ENCODE measurements around the gene CRYBG3. TPM values are rescaled to one million over a fixed set of nuclear protein-coding genes. Genes with fewer than 3 reads are reported as not detected.

CRYBG3 gene
- total RNA-seq, 2 experiments from 2014 or later = 2.2 to 2.4 TPM

- Mint-ChIP-seq H3K9me3 (no peaks in the 10 kb centered on the region), H3K4me1 (ENCODE audit: low read depth) (no peaks in the 10 kb centered on the region), H3K27ac (no peak overlapping the region), H3K36me3 (ENCODE audit: low read depth) (peaks cover 99% of the 10 kb centered on the region), H3K4me3 (no peak overlapping the region), H3K27me3 (no peaks in the 10 kb centered on the region)
- H3K4me3 ChIP-seq (ENCODE audit: low read length) = no peak overlapping the region
- ATAC-seq (ENCODE audit: poor library complexity) (no peak), DNase-seq (no peak)
- no peaks in the 10 kb centered on the region for H3K4me1 ChIP-seq (ENCODE audit: insufficient read depth, low read length)
- peaks cover 85% of the 10 kb centered on the region for H3K36me3 ChIP-seq (ENCODE audit: insufficient read depth, low read length)
- CTCF ChIA-PET = no interaction called here
- H3K27me3 ChIP-seq (ENCODE audit: control insufficient read depth in 1 of 2, insufficient read depth in 2 of 2, low read length in 2 of 2) = no peaks in the 10 kb centered on the region
- POLR2A ChIA-PET = no interaction called here
- no peak for TF ChIP-seq CTCF (IDR thresholded peaks at IDR 0.05)
- intact Hi-C loops (cut with DNase I, micrococcal nuclease) = no loop called here
- no peak overlapping the region for H3K27ac ChIP-seq (ENCODE audit: low read depth in 1 of 2, low read length in 2 of 2)
- no peaks in the 10 kb centered on the region for H3K9me3 ChIP-seq (ENCODE audit: control insufficient read depth in 1 of 2, insufficient read depth in 1 of 2, low read length in 2 of 2)
Measured at GRCh38 chr3:97949110-97949485, 127.3 kb downstream of the CRYBG3 start.

GRCh38 chr3:97949743-97950142 is 127.9 kb downstream of the CRYBG3 start:
- no peak overlapping the region for H3K4me3 Mint-ChIP-seq
- no peaks in the 10 kb centered on the region for H3K27me3 Mint-ChIP-seq
- H3K9me3 ChIP-seq (ENCODE audit: control insufficient read depth in 1 of 2, insufficient read depth in 1 of 2, low read length in 2 of 2) = no peaks in the 10 kb centered on the region
- no peaks in the 10 kb centered on the region for H3K27me3 ChIP-seq (ENCODE audit: control insufficient read depth in 1 of 2, insufficient read depth in 2 of 2, low read length in 2 of 2)
- ChIA-PET CTCF (no interaction called here), POLR2A (interaction anchor here (1.7 kb wide), 1 partner anchor 10 kb away, joined by 3 read pairs; no protein-coding TSS in a partner anchor)
- H3K36me3 ChIP-seq (ENCODE audit: insufficient read depth, low read length) = peaks cover 89% of the 10 kb centered on the region
- no peaks in the 10 kb centered on the region for H3K4me1 ChIP-seq (ENCODE audit: insufficient read depth, low read length)
- no peak for DNase-seq
- no peaks in the 10 kb centered on the region for H3K4me1 Mint-ChIP-seq (ENCODE audit: low read depth)
- H3K27ac Mint-ChIP-seq = no peak overlapping the region
- no peak overlapping the region for H3K27ac ChIP-seq (ENCODE audit: low read depth in 1 of 2, low read length in 2 of 2)
- TF ChIP-seq CTCF (IDR thresholded peaks at IDR 0.05) = no peak
- ATAC-seq (ENCODE audit: poor library complexity) = no peak
- H3K4me3 ChIP-seq (ENCODE audit: low read length) = no peak overlapping the region
- peaks cover 100% of the 10 kb centered on the region for H3K36me3 Mint-ChIP-seq (ENCODE audit: low read depth)
- intact Hi-C loops (cut with DNase I, micrococcal nuclease) = no loop called here
- H3K9me3 Mint-ChIP-seq = no peaks in the 10 kb centered on the region

- H3K36me3 ChIP-seq (ENCODE audit: insufficient read depth, low read length) = peaks cover 90% of the 10 kb centered on the region
- intact Hi-C loops (cut with DNase I, micrococcal nuclease) = no loop called here
- Mint-ChIP-seq H3K27me3 (no peaks in the 10 kb centered on the region), H3K27ac (no peak overlapping the region), H3K9me3 (no peaks in the 10 kb centered on the region), H3K36me3 (ENCODE audit: low read depth) (peaks cover 100% of the 10 kb centered on the region), H3K4me1 (ENCODE audit: low read depth) (no peaks in the 10 kb centered on the region), H3K4me3 (no peak overlapping the region)
- no peaks in the 10 kb centered on the region for H3K27me3 ChIP-seq (ENCODE audit: control insufficient read depth in 1 of 2, insufficient read depth in 2 of 2, low read length in 2 of 2)
- ATAC-seq (ENCODE audit: poor library complexity) (no peak), DNase-seq (no peak)
- H3K4me3 ChIP-seq (ENCODE audit: low read length) = no peak overlapping the region
- H3K27ac ChIP-seq (ENCODE audit: low read depth in 1 of 2, low read length in 2 of 2) = no peak overlapping the region
- no peaks in the 10 kb centered on the region for H3K4me1 ChIP-seq (ENCODE audit: insufficient read depth, low read length)
- no peaks in the 10 kb centered on the region for H3K9me3 ChIP-seq (ENCODE audit: control insufficient read depth in 1 of 2, insufficient read depth in 1 of 2, low read length in 2 of 2)
- CTCF ChIA-PET = no interaction called here
- POLR2A ChIA-PET = interaction anchor here (1.7 kb wide), 1 partner anchor 9 kb away, joined by 3 read pairs; no protein-coding TSS in a partner anchor
- no peak for TF ChIP-seq CTCF (IDR thresholded peaks at IDR 0.05)
Measured at GRCh38 chr3:97950360-97950759, 128.5 kb downstream of the CRYBG3 start.
